Sigmoid colon (tissue), 7 donors: Measurements from ENCODE around the gene EPHA7. TPM values are rescaled to one million over a fixed set of nuclear protein-coding genes. Genes with fewer than 3 reads are reported as not detected.

Source experiments
- DNase-seq: peaks from one replicate; pipeline ENCODE4 v3.0.0-alpha.2; 2019
- H3K27ac ChIP-seq, 4 donors: fragments of 200-600 bp; sonication (generic); one replicate each; pipeline ENCODE4 v1.5.1; 2016 to 2019; ENCODE audit warnings: mild to moderate bottlenecking in 1 of 4
- H3K27me3 ChIP-seq, 3 donors: fragments of 200-600 bp; sonication (generic); one replicate each; pipeline ENCODE4 v1.5.1; 2019; ENCODE audit warnings: mild to moderate bottlenecking in 1 of 3
- H3K36me3 ChIP-seq, 4 donors: fragments of 200-600 bp; sonication (generic); one replicate each; pipeline ENCODE4 v1.5.1; 2016 to 2019
- H3K4me1 ChIP-seq, 4 donors: fragments of 200-600 bp; sonication (generic); one replicate each; pipeline ENCODE4 v1.5.1; 2017 to 2019
- H3K4me3 ChIP-seq, 4 donors: fragments of 200-600 bp; sonication (generic); one replicate each; pipeline ENCODE4 v1.5.1; 2017 to 2019; ENCODE audit warnings: mild to moderate bottlenecking in 2 of 4, moderate library complexity in 1 of 4
- H3K9me3 ChIP-seq, 4 donors: fragments of 200-600 bp in 3 of 4; sonication (generic) in 3 of 4; one replicate each; pipeline versions ENCODE4 v1.5.1 to v1.6.1; 2013 to 2019
- EP300 ChIP-seq, 4 donors: sonication (generic); formaldehyde crosslinking; IDR thresholded peaks; one replicate each; pipeline ENCODE4 v1.6.1; 2017; ENCODE audit warnings: antibody characterized with exemption in 4 of 4
- POLR2A ChIP-seq, 2 donors: fragments of 450-650 bp; IDR thresholded peaks; one replicate each; pipeline ENCODE4 v1.6.1; 2016; ENCODE audit warnings: antibody characterized with exemption in 2 of 2, mild to moderate bottlenecking in 2 of 2, moderate library complexity in 2 of 2
- POLR2AphosphoS5 ChIP-seq, 4 donors: sonication (generic); formaldehyde crosslinking; IDR thresholded peaks; one replicate each; pipeline ENCODE4 v1.6.1; 2017; ENCODE audit warnings: antibody characterized with exemption in 4 of 4
- WGBS, 2 donors: extraction: QIAGEN DNeasy Blood & Tissue Kit; methylation state at CpG; one replicate each; pipeline ENCODE4 v1.1.7; 2013; 5-methylcytosine and 5-hydroxymethylcytosine counted together
- intact Hi-C: fragments of 100-400 bp; cut with DNase I; formaldehyde crosslinking; loops from one replicate; pipeline ENCODE4 v1.15.1; 2023
- polyA plus RNA-seq, 3 donors: library from polyadenylated mRNA; stranded (reverse); fragments of 200-250 nt; gene quantifications; one replicate each; pipeline ENCODE4 v1.2.3, GENCODE V29; 2013
- total RNA-seq, 4 donors: library from RNA; depleted of rRNA; stranded (reverse); fragments of >200 nt; gene quantifications; one replicate each; pipeline ENCODE4 v1.1.0, GENCODE V29; 2016
- TF ChIP-seq, protein P1 (sequence below), 4 experiments: fragments of 450-650 bp in 3 of 4; fragments of 200-600 bp in 1 of 4; IDR thresholded peaks; one replicate each; pipeline ENCODE4 v1.5.1; 2016 to 2019; ENCODE audit warnings: antibody characterized with exemption in 4 of 4, mild to moderate bottlenecking in 3 of 4, moderate library complexity in 2 of 4
- donor health status: healthy with polysubstance abuse.
- donor health status: Bipolar disorder and iron deficiency.
- donor health status: healthy.

The EPHA7 gene
- total and polyA plus RNA-seq, 7 donors, result 1.2 to 134 (median 70.3) TPM; not detected in 1

DNA sequence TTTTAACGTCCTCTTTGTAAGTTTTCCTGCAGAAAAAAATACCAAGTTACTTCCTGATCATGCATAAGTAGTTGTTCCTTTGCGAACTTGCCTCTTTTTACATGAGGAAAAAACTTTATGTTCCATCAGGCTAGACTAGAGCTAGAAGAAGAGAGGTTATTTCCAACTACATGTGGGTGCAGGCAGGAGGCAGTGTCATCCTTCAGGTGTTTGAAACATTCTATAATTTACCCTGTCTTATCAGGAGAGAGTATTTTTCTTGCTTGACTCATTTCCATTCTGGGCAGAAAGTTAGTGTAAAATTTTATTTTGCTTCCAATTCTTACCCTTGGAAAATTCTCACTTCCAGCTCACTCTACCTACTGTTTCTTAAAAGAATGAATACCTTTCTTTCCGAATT lies 28.5 kb upstream of the EPHA7 start:
- no peak overlapping the region for H3K4me3 ChIP-seq
- intact Hi-C loops, result no loop called here
- H3K27me3 ChIP-seq, result no peaks in the 10 kb centered on the region
- WGBS, 2 donors, result 52 to 73% methylated on average over 3 of the region's 3 CpGs
- H3K27ac ChIP-seq, result no peak overlapping the region
- H3K9me3 ChIP-seq, result no peaks in the 10 kb centered on the region
- no peaks in the 10 kb centered on the region for H3K36me3 ChIP-seq
- H3K4me1 ChIP-seq, result no peaks in the 10 kb centered on the region
- TF ChIP-seq POLR2A (IDR thresholded peaks at IDR 0.05) (no peak), POLR2AphosphoS5 (IDR thresholded peaks at IDR 0.05) (no peak), EP300 (IDR thresholded peaks at IDR 0.05) (no peak)
- TF ChIP-seq, protein P1, sequence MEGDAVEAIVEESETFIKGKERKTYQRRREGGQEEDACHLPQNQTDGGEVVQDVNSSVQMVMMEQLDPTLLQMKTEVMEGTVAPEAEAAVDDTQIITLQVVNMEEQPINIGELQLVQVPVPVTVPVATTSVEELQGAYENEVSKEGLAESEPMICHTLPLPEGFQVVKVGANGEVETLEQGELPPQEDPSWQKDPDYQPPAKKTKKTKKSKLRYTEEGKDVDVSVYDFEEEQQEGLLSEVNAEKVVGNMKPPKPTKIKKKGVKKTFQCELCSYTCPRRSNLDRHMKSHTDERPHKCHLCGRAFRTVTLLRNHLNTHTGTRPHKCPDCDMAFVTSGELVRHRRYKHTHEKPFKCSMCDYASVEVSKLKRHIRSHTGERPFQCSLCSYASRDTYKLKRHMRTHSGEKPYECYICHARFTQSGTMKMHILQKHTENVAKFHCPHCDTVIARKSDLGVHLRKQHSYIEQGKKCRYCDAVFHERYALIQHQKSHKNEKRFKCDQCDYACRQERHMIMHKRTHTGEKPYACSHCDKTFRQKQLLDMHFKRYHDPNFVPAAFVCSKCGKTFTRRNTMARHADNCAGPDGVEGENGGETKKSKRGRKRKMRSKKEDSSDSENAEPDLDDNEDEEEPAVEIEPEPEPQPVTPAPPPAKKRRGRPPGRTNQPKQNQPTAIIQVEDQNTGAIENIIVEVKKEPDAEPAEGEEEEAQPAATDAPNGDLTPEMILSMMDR (IDR thresholded peaks at IDR 0.05), result peak in 1 of 4 experiments; percentile 17
- DNase-seq, result no peak

DNA sequence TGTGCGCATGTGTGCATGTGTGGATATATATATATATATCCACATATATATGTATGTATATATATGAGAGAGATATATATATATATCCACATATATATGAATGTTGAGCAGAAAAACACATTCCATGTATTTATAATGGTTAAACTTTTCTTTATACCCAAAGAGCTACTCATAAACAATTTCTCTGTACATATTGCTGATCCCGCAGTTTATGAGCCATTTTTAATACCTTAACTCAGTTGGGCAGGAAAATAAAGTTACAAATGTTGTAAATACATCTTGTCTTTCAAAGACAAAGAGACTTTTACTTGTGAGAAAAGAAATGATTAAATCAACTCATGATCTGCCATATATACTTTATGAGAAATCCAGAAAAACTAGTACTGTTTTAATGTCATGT lies 18.1 kb upstream of the EPHA7 start:
- 87 to 92% methylated on average over 2 of the region's 2 CpGs for WGBS, 2 donors
- no peaks in the 10 kb centered on the region for H3K9me3 ChIP-seq
- TF ChIP-seq POLR2A (IDR thresholded peaks at IDR 0.05), result no peak
- no peak for TF ChIP-seq POLR2AphosphoS5 (IDR thresholded peaks at IDR 0.05)
- H3K27me3 ChIP-seq, result no peaks in the 10 kb centered on the region
- H3K4me1 ChIP-seq, result no peaks in the 10 kb centered on the region
- DNase-seq, result no peak
- H3K4me3 ChIP-seq, result no peak overlapping the region
- no peak overlapping the region for H3K27ac ChIP-seq
- intact Hi-C loops, result no loop called here
- H3K36me3 ChIP-seq, result no peaks in the 10 kb centered on the region

GRCh38 chr6:93433592-93433991 lies 14.2 kb upstream of the EPHA7 start:
- H3K27me3 ChIP-seq, result no peaks in the 10 kb centered on the region
- WGBS, 2 donors, result 62 to 81% methylated on average over 2 of the region's 2 CpGs
- DNase-seq, result no peak
- no peak overlapping the region for H3K4me3 ChIP-seq
- H3K4me1 ChIP-seq, result no peaks in the 10 kb centered on the region
- no peak overlapping the region for H3K27ac ChIP-seq
- intact Hi-C loops, result no loop called here
- H3K36me3 ChIP-seq, result no peaks in the 10 kb centered on the region
- TF ChIP-seq, protein P1 (IDR thresholded peaks at IDR 0.05), result no peak
- TF ChIP-seq EP300 (IDR thresholded peaks at IDR 0.05) (no peak), POLR2A (IDR thresholded peaks at IDR 0.05) (no peak), POLR2AphosphoS5 (IDR thresholded peaks at IDR 0.05) (no peak)
- H3K9me3 ChIP-seq, result no peaks in the 10 kb centered on the region

- intact Hi-C loops, result loop anchor here (5.0 kb wide), 2 partner anchors 48 to 358 kb away; no protein-coding TSS in a partner anchor
- H3K4me1 ChIP-seq, result peaks cover 0 to 19% (median 0%) of the 10 kb centered on the region in 4 donors
- no peaks in the 10 kb centered on the region for H3K9me3 ChIP-seq
- TF ChIP-seq, protein P1 (IDR thresholded peaks at IDR 0.05), result peak in 1 of 4 experiments; percentile 15
- TF ChIP-seq POLR2AphosphoS5 (IDR thresholded peaks at IDR 0.05) (no peak), POLR2A (IDR thresholded peaks at IDR 0.05) (no peak), EP300 (IDR thresholded peaks at IDR 0.05) (no peak)
- no peak overlapping the region for H3K4me3 ChIP-seq
- 26 to 44% methylated on average over 2 of the region's 2 CpGs for WGBS, 2 donors
- H3K27me3 ChIP-seq, result peaks cover 0 to 6% (median 0%) of the 10 kb centered on the region in 3 donors
- no peak overlapping the region for H3K27ac ChIP-seq
- DNase-seq, result no peak
- no peaks in the 10 kb centered on the region for H3K36me3 ChIP-seq
Measured at GRCh38 chr6:93424303-93425064, 5.1 kb upstream of the EPHA7 start.

GRCh38 chr6:93423542-93423941 lies 4.2 kb upstream of the EPHA7 start:
- TF ChIP-seq, protein P1 (IDR thresholded peaks at IDR 0.05), result peak in 3 of 4 experiments; percentile 44 to 62 (median 52)
- TF ChIP-seq EP300 (IDR thresholded peaks at IDR 0.05), result no peak
- Histone ChIP-seq H3K27ac (peak overlapping the region in 1 of 4 donors; percentile 89), H3K4me1 (peaks cover 0 to 20% (median under 1%) of the 10 kb centered on the region in 4 donors), H3K4me3 (no peak overlapping the region), H3K9me3 (no peaks in the 10 kb centered on the region), H3K36me3 (no peaks in the 10 kb centered on the region), H3K27me3 (peaks cover 0 to 6% (median 0%) of the 10 kb centered on the region in 3 donors)
- intact Hi-C loops, result loop anchor here (5.0 kb wide), 2 partner anchors 49 to 359 kb away; no protein-coding TSS in a partner anchor
- WGBS, 2 donors, result 36 to 48% methylated on average over 2 of the region's 2 CpGs
- DNase-seq, result peak; percentile 70
